H4 (cell line): Measurements from ENCODE around the gene FRMD3. TPM values are rescaled to one million over a fixed set of nuclear protein-coding genes. Genes with fewer than 3 reads are reported as not detected.
A peak's percentile ranks its signal among the peaks of the same experiment; 100 is the strongest.

Experiments
- DNase-seq: peaks from one replicate; pipeline ENCODE4 v3.0.0-alpha.2; 2015; ENCODE audit warnings: low spot score
- total RNA-seq: library from RNA; depleted of rRNA; stranded (reverse); fragments of >200 nt; shearing (Covaris generic); gene quantifications from 2 replicates; pipeline ENCODE4 v1.2.3, GENCODE V29; 2014

FRMD3 gene
- total RNA-seq, 1 experiment from 2014 or later, result 0.29 TPM

- DNase-seq, result no peak
Observed at GRCh38 chr9:83284746-83285145, 253.5 kb downstream of the FRMD3 start.

GRCh38 chr9:83283528-83283927 is 254.7 kb downstream of the FRMD3 start:
- no peak for DNase-seq

GRCh38 chr9:83281306-83282255 is 256.6 kb downstream of the FRMD3 start:
- peak; percentile 86 for DNase-seq

- no peak for DNase-seq
Observed at GRCh38 chr9:83280790-83281189, 257.4 kb downstream of the FRMD3 start.

- peak; percentile 45 for DNase-seq
Observed at GRCh38 chr9:83280268-83280667, 257.9 kb downstream of the FRMD3 start.

- DNase-seq, result no peak
Observed at GRCh38 chr9:83274787-83275186, 263.4 kb downstream of the FRMD3 start.

- no peak for DNase-seq
Observed at GRCh38 chr9:83271665-83272071, 266.5 kb downstream of the FRMD3 start.

- no peak for DNase-seq
Observed at GRCh38 chr9:83270116-83270515, 268.1 kb downstream of the FRMD3 start.

GRCh38 chr9:83267741-83268140 is 270.5 kb downstream of the FRMD3 start:
- DNase-seq, result no peak

GRCh38 chr9:83266666-83267496 is 271.3 kb downstream of the FRMD3 start:
- DNase-seq, result peak; percentile 16

- DNase-seq, result no peak
Observed at GRCh38 chr9:83266331-83266665, 271.9 kb downstream of the FRMD3 start.

- no peak for DNase-seq
Observed at GRCh38 chr9:83264315-83264714, 273.9 kb downstream of the FRMD3 start.

- DNase-seq, result no peak
Observed at GRCh38 chr9:83259558-83259957, 278.6 kb downstream of the FRMD3 start.

- DNase-seq, result no peak
Observed at GRCh38 chr9:83257937-83258891, 280.0 kb downstream of the FRMD3 start.

- DNase-seq, result no peak
Observed at GRCh38 chr9:83247732-83248131, 290.5 kb downstream of the FRMD3 start.

- no peak for DNase-seq
Observed at GRCh38 chr9:83245979-83246659, 292.1 kb downstream of the FRMD3 start.

GRCh38 chr9:83242066-83242465 is 296.1 kb downstream of the FRMD3 start:
- DNase-seq, result no peak

- no peak for DNase-seq
Observed at GRCh38 chr9:83240671-83241070, 297.5 kb downstream of the FRMD3 start.

GRCh38 chr9:83239747-83240146 is 298.5 kb downstream of the FRMD3 start:
- no peak for DNase-seq

- no peak for DNase-seq
Observed at GRCh38 chr9:83238871-83239640, 299.1 kb downstream of the FRMD3 start.
